Muscle of leg (tissue), 11 donors: ENCODE results near the gene PRM1. TPM values are rescaled to one million over a fixed set of nuclear protein-coding genes. Genes with fewer than 3 reads are reported as not detected.

Source experiments
- DNase-seq: peaks from one replicate; pipeline ENCODE4 v3.0.0; 2013
- H3K27ac ChIP-seq: one replicate; pipeline ENCODE4 v1.5.1; 2013; ENCODE audit warnings: mild to moderate bottlenecking, low read length, control low read depth
- H3K27me3 ChIP-seq: one replicate; pipeline ENCODE4 v1.6.1; 2013; ENCODE audit warnings: low read length; ENCODE audit not compliant: control insufficient read depth, insufficient read depth
- H3K36me3 ChIP-seq: one replicate; pipeline ENCODE4 v1.6.1; 2013; ENCODE audit warnings: low read length; ENCODE audit not compliant: control insufficient read depth, insufficient read depth
- H3K4me1 ChIP-seq: one replicate; pipeline ENCODE4 v1.6.1; 2013; ENCODE audit warnings: low read length; ENCODE audit not compliant: control insufficient read depth, insufficient read depth
- H3K4me3 ChIP-seq: one replicate; pipeline ENCODE4 v1.5.1; 2013; ENCODE audit warnings: low read length, control low read depth
- H3K9me3 ChIP-seq: replicated peaks from 2 replicates; pipeline ENCODE4 v1.6.1; 2013; ENCODE audit warnings: low read depth, low read length; ENCODE audit not compliant: control insufficient read depth
- WGBS: methylation state at CpG from one replicate; pipeline ENCODE4 v1.1.5; 2013; ENCODE audit warnings: missing lambda C conversion rate; ENCODE audit not compliant: insufficient coverage; 5-methylcytosine and 5-hydroxymethylcytosine counted together
- polyA plus RNA-seq, 8 donors: library from polyadenylated mRNA; unstranded; fragments of 120-200 nt; gene quantifications; one replicate each; pipeline versions ENCODE4 v1.2.1 to v1.2.3, GENCODE V29; 2013; ENCODE audit warnings: inconsistent platforms in 1 of 8, low replicate concordance in 1 of 8; ENCODE audit not compliant: insufficient read length in 8 of 8, insufficient read depth in 1 of 8
- total RNA-seq: library from RNA; stranded (reverse); fragments of 120-200 nt; gene quantifications from one replicate; pipeline ENCODE4 v1.2.4, GENCODE V29; 2013

Gene PRM1
- total and polyA plus RNA-seq, 9 donors: not detected

- no peaks in the 10 kb centered on the region for H3K36me3 ChIP-seq
- no peak for DNase-seq
- no peaks in the 10 kb centered on the region for H3K27me3 ChIP-seq
- no CpG with 5 or more reads among the region's 2 CpGs for WGBS
- H3K4me3 ChIP-seq: no peak overlapping the region
- H3K4me1 ChIP-seq: no peaks in the 10 kb centered on the region
- H3K9me3 ChIP-seq: no peaks in the 10 kb centered on the region
- H3K27ac ChIP-seq: no peak overlapping the region
Observed at GRCh38 chr16:11285842-11286241, 4.7 kb upstream of the PRM1 start.

- H3K36me3 ChIP-seq: no peaks in the 10 kb centered on the region
- DNase-seq: no peak
- no peak overlapping the region for H3K27ac ChIP-seq
- H3K4me3 ChIP-seq: no peak overlapping the region
- 70% methylated on average over 2 of the region's 4 CpGs for WGBS
- no peaks in the 10 kb centered on the region for H3K4me1 ChIP-seq
- H3K27me3 ChIP-seq: no peaks in the 10 kb centered on the region
- H3K9me3 ChIP-seq: no peaks in the 10 kb centered on the region
Observed at GRCh38 chr16:11283820-11284248, 2.7 kb upstream of the PRM1 start.

DNA sequence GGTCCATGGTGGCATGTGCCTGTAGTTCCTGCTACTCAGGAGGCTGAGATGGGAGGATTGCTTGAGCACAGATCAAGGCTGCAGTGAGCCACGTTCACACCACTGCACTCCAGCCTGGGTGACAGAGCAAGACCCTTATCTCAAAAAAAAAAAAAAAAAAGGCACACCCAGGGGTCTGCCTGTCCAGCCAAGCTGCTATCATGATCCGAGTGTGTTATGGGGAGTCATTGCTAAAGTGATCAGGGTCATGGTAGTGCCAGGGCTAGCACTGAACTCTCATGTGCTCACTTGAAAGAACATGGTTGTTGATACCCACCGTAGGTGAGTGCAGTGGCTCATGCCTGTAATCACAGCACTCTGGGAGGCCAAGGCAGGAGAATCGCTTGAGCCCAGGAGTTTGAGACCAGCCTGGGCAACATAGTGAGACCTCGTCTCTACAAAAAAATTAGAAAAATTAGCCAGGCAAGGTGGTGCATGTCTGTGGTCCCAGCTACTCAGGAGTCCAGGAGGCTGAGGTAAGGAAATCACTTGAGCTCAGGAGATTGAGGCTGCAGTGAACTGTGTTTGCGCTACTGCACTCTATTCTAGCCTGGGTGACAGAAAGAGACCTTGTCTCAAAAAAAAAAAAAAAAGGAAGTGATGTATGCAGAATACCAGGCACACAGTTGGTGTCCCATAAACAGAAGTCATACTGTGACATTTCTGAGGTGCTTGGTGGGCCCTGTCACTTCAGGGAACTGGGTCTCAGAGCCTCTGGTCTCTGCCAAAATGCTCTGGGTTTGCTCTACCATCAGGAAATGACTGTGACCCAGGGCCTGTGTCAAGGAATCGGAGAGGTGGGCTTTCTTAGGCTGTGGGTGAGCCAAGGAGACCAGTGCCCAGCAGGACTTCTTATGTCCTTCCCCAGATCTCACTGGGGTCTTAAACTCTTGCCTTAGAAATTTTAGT lies 2.2 kb downstream of the PRM1 start:
- no peak overlapping the region for H3K4me3 ChIP-seq
- no peaks in the 10 kb centered on the region for H3K36me3 ChIP-seq
- no peak for DNase-seq
- H3K9me3 ChIP-seq: no peaks in the 10 kb centered on the region
- H3K27me3 ChIP-seq: no peaks in the 10 kb centered on the region
- no peak overlapping the region for H3K27ac ChIP-seq
- no peaks in the 10 kb centered on the region for H3K4me1 ChIP-seq
- 77% methylated on average over 5 of the region's 7 CpGs for WGBS

DNA sequence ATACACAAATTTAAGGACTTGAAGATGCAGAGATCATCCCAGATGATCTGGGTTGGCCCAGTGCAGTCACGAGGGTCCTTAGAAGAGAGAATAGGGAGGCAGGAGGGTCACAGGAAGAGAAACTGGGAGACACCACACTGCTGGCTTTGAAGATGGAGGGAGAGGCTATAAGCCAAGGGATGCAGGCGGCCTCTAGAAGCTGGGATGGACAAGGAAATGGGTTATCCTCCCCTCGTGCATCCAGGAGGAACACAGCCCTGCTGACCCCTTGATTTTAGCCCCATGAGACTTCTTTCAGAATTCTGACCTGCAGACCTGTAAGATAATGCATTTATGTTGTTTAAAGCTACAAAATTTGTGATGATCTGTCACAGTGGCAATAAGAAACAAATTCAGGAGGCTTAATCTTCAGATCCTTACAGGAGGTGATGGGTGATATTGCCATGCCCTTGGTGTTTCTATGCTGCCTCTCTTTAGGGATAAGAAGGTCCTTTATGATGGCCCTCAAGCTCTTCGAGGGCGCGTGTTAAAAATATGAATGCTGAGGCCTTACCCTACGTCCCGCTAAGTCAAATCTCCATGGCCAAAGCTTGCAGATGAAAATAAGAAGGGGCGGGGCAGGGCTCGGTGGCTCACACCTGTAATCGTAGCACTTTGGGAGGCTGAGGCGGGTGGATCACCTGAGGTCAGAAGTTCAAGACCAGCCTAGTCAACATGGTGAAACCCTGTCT lies 3.4 kb downstream of the PRM1 start:
- peaks cover 2% of the 10 kb centered on the region for H3K27me3 ChIP-seq
- H3K4me3 ChIP-seq: no peak overlapping the region
- DNase-seq: no peak
- H3K36me3 ChIP-seq: no peaks in the 10 kb centered on the region
- H3K27ac ChIP-seq: no peak overlapping the region
- no peaks in the 10 kb centered on the region for H3K4me1 ChIP-seq
- no peaks in the 10 kb centered on the region for H3K9me3 ChIP-seq
- 83% methylated on average over 8 of the region's 12 CpGs for WGBS

DNA sequence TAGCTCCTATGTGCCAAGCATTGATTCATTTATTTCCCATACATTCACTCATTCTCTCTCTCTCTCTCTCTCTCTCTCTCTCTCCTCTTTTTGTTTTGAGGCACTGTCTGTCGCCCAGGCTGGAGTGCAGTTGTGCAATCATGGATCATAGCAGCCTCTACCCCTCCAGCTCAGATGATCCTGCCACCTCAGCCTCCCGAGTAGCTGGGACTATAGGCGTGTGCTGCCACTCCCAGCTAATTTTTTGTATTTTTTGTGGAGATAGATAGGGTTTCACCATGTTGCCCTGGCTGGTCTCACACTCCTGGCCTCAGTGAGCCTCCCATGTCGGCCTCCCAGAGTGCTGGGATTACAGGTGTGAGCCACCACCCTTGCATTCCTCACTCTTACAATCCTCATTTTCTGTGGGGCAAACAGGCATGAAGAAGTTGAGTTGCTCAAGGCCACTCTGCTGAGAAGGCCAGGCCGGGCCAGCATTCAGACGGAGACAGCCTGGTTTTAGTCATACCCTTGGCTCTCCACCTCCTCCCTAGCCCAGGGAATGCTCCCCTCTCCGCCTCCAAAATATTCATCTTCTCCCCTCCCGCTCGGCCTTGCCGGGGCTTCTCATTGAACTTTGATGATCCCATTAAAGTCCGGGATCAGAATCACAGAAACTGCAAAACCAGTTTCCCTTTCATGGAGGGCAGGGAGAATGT lies 4.1 kb downstream of the PRM1 start:
- Histone ChIP-seq H3K27ac (no peak overlapping the region), H3K4me3 (no peak overlapping the region), H3K4me1 (no peaks in the 10 kb centered on the region), H3K9me3 (no peaks in the 10 kb centered on the region), H3K27me3 (peaks cover 2% of the 10 kb centered on the region), H3K36me3 (no peaks in the 10 kb centered on the region)
- no peak for DNase-seq
- WGBS: 95% methylated on average over 3 of the region's 11 CpGs

- no peaks in the 10 kb centered on the region for H3K4me1 ChIP-seq
- no peaks in the 10 kb centered on the region for H3K36me3 ChIP-seq
- no peak within 1 kb of the TSS for H3K4me3 ChIP-seq
- 89% methylated on average over 25 of the region's 26 CpGs for WGBS
- H3K27me3 ChIP-seq: peaks cover 2% of the 10 kb centered on the region
- H3K27ac ChIP-seq: no peak within 1 kb of the TSS
- DNase-seq: no peak
- H3K9me3 ChIP-seq: no peaks in the 10 kb centered on the region
Observed at GRCh38 chr16:11276143-11276895, 4.8 kb downstream of the PRM1 start, which contains the start of gene PRM2. TSS of gene PRM2 (minus strand) at chr16:11276480. CDS start at chr16:11276370, 110 bp downstream.

DNA sequence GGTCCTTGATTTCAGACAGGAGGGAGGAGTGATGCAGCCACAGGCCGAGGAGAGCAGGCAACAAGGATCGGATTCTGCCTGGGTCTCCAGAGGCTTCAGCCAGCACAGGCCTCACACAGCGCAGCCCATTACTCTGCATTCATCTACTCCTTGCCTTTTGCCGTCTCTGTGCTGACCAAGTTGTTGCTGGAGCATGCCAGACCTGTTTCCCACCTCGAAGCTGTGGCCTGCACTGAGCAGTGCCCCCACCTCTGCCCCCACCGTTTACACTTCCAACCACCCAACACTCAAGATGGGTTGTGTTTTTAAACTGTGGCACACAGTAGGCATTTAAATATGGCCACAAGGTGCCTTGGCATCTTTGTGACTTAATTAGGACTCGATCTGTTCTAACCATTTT lies 6.2 kb downstream of the PRM1 start:
- H3K27ac ChIP-seq: no peak overlapping the region
- no peaks in the 10 kb centered on the region for H3K4me1 ChIP-seq
- no peak for DNase-seq
- no peaks in the 10 kb centered on the region for H3K9me3 ChIP-seq
- WGBS: 90% methylated on average over 4 of the region's 7 CpGs
- no peak overlapping the region for H3K4me3 ChIP-seq
- H3K27me3 ChIP-seq: peaks cover 2% of the 10 kb centered on the region
- H3K36me3 ChIP-seq: no peaks in the 10 kb centered on the region

DNA sequence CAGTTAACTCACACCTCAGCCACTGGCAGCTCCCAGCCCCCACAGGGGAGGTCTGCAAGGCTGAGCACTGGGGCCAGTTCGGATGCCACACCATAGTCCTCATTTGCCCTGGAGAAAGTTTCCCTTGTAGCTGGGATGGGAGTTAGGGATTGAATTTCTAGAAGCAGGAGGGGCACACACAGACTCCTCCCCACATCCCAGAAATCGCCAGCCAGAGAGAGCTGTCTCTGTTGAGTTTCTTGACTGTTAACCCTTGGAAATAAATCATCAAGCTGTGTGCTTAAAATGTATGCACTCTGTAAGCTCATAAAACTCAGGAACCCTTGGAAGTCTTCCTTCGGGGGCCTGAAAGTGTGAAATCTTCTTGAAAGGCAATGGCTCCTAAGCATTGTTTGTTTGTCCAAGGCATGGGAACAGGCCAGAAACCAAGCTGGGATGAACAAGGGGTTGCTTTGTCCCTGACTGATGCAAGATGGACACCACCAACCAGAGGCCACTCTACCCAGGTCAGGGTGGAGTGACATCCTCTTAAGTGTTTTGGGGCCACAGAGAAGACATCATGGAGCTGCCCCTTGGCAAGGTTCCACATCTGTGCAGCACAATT lies 7.3 kb downstream of the PRM1 start:
- Histone ChIP-seq H3K4me3 (no peak overlapping the region), H3K36me3 (no peaks in the 10 kb centered on the region), H3K27ac (no peak overlapping the region), H3K27me3 (peaks cover 2% of the 10 kb centered on the region), H3K9me3 (no peaks in the 10 kb centered on the region), H3K4me1 (no peaks in the 10 kb centered on the region)
- DNase-seq: no peak
- WGBS: 9% methylated on average over 1 of the region's 3 CpGs

- Histone ChIP-seq H3K36me3 (no peaks in the 10 kb centered on the region), H3K27me3 (peaks cover 2% of the 10 kb centered on the region), H3K9me3 (no peaks in the 10 kb centered on the region), H3K4me1 (no peaks in the 10 kb centered on the region), H3K27ac (no peak within 1 kb of the TSS), H3K4me3 (no peak within 1 kb of the TSS)
- 53% methylated on average over 20 of the region's 30 CpGs for WGBS
- DNase-seq: no peak
Observed at GRCh38 chr16:11272921-11273720, 8.0 kb downstream of the PRM1 start, which contains the start of gene PRM3. TSS of gene PRM3 (minus strand) at chr16:11273629. CDS start at chr16:11273595, 34 bp downstream.
